ENCODE measurements around the gene IER3IP1. TPM values are rescaled to one million over a fixed set of nuclear protein-coding genes. Genes with fewer than 3 reads are reported as not detected.

IER3IP1 gene, protein sequence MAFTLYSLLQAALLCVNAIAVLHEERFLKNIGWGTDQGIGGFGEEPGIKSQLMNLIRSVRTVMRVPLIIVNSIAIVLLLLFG
- total RNA-seq, result 51.3 and 53.6 TPM in 2 replicates

GRCh38 chr18:47175898-47176575 is at the start of gene IER3IP1:
Gene IER3IP1 (minus strand): TSS chr18:47176364. CDS start chr18:47176277, 87 bp downstream.

GRCh38 chr18:47150029-47150823 is 25.9 kb downstream of the IER3IP1 start, which contains the start of gene HDHD2:
Gene HDHD2 (minus strand): TSS chr18:47150500. CDS start chr18:47136439, 14,061 bp downstream.

Other genes with a start within 250 kb of the IER3IP1 start
- not detected in 2 replicates for gene ELOA2, start 140.7 kb downstream of the IER3IP1 start, total RNA-seq
- gene HDHD2, start 25.9 kb downstream of the IER3IP1 start, total RNA-seq, result 11.4 and 15.7 TPM in 2 replicates
- gene SKOR2, start 75.3 kb upstream of the IER3IP1 start, total RNA-seq, result not detected in 2 replicates

All from endothelial cell of coronary artery (primary cell).